HG03521 (cell line): ENCODE measurements around the gene ITGAE.

Experiments
- ATAC-seq: cut with Tn5 transposase; IDR thresholded peaks from one replicate; pipeline ENCODE4 v1.9.1; 2021; ENCODE audit warnings: mild to moderate bottlenecking, moderate library complexity; ENCODE audit not compliant: unreplicated experiment

ITGAE gene

DNA sequence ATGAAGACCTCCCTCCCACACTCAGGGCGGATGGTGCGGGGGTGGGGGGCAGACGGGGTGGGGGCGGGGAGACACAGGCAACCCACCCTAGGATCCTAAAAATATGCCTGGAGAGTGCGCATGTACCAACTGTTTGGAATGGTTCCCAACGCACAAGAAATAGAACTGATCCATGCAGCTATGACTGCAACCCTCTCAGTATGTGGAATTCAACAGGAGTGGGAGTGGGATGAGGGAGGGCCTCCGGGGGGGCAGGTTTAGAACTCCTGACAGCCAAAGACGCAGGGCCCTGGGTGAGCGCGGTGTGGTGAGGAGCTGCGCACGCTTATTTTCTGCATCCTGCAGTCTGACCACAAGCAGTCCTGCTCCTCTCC, 103.9 kb downstream of the ITGAE start:
- no peak for ATAC-seq

DNA sequence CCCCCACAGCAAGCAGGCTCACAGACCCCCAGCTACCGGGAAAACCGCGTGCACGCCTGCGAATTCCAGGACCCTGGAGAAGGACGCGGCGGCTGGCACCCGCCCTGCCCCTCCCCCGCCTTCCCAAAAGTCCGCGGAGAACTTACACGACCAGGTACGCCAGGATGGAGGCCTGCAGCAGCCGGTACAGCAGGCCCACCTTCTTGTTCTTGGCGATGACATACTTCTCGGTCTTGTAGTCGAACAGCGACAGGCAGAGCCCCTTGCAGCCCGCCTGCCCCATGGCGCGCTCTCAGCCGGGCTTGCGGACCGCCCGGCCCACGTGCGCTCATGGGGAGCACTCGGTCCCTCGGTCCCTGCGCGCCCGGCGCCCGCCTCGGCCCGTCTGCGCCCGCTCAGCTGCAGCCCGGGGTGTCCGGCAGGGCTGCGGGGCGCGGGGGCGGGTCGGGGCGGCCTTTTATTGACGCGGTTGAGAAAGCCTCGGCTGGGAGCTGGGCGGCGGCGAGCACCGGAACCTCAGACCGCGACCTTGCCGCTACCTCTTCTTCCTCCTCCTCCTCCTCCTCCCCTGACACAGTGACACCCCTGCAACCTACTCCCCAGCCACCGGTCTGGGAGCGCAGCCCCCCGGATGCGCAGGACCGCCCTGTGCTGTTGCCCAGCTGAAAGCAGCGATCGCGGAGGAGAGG, 105.1 kb downstream of the ITGAE start, which contains the start of gene P2RX5:
TSS of gene P2RX5 (minus strand) at position 433 of the 689 bp plus-strand sequence. CDS start at position 283, 150 bp downstream.
- no peak for ATAC-seq

DNA sequence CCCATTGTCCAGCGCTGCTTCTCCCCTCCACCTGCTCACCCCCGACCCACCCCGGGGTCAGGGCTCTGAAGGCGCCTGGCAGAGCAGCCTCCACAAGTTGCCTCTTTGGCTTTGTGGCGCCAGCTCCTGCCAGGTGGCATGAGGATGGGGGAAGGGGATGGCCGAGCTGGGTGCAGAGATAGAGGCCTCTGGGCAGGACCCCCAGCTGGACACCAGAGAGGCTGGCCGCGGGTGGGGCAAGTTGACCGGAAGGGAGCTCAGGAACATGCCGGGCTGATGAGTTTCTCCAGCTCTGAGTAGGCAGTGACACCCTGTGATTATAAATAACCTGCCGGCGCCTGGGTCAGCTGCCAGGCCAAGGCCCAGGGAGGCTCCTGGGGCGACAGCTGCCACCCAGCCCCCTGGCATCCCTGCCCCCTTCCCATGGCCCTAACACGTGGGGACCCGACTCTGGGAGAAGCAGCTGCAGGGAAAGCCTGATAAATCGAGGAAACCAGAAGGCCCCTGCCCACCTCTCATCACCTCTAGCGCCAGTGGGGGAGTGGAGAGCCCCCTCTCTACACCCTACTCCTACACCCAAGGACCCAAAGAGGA, 105.8 kb downstream of the ITGAE start:
- no peak for ATAC-seq

DNA sequence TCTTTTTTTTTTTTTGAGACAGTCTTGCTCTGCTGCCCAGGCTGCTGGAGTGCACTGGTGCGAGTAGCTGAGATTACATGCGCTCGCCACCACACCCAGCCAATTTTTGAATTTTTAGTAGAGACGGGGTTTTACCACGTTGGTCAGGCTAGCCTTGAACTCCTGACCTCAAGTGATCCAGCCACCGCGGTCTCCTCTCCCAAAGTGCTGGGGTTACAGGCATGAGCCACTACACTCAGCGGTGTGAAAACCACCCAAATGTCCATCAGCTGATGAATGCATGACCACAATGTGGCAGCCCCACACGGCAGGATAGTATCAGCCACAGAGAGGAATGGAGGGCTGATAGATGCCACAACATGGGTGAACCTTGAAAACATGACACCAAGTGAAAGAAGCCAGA, 107.2 kb downstream of the ITGAE start:
- no peak for ATAC-seq

DNA sequence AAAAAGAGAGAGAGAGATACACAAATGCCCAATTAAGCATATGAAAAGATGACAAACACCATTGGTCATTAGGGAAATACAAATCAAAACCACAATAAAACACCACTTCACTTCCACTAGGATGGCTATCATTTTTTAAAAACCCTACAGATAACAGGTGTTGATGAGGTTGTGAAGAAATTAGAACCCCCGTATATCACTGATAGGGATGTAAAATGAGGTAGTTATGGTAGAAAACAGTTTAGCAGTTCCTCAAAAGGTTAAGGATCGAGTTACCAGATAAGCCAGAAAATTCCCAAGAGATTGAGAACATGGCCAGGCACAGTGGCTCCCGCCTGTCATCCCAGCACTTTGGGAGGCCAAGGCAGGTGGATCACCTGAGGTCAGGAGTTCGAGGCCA, 107.8 kb downstream of the ITGAE start:
- no peak for ATAC-seq

DNA sequence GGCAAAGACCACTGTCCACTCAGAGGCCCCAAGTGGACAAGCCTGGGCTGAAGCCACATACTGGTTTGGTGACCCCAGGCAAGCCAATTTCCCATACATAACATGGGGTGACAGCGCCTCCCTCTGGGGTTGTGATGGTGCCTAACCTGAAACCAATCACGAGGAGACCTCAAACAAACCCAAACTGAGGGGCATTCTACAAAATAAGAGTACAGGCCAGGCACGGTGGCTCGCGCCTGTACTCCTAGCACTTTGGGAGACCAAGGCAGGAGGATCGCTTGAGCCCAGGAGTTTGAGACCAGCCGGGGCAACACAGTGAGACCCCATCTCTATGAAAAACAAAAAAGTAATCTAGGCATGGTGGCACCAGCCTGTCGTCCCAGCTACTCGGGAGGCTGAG, 108.6 kb downstream of the ITGAE start:
- no peak for ATAC-seq

DNA sequence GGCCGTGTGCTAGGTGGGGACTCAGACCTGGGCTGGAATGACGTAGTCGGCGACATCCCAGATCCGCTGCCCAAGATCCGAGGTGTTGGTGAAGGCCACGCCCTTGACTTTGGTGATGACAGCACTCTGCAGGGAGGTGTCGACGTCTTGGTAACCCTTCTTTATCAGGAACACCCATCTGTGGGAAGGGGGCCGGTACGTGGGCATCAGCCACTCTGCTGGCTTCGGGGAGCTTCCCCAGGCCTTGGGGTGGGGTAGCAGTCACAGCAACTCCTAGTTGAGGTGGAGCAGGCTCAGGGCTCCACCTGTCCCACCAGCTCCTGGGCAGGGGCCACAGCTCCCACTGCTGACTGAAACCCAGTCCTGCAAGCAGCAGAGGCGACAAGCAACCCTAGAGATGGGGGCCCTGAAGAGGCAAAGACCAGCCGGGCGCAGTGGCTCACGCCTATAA, 109.3 kb downstream of the ITGAE start:
- ATAC-seq: no peak

DNA sequence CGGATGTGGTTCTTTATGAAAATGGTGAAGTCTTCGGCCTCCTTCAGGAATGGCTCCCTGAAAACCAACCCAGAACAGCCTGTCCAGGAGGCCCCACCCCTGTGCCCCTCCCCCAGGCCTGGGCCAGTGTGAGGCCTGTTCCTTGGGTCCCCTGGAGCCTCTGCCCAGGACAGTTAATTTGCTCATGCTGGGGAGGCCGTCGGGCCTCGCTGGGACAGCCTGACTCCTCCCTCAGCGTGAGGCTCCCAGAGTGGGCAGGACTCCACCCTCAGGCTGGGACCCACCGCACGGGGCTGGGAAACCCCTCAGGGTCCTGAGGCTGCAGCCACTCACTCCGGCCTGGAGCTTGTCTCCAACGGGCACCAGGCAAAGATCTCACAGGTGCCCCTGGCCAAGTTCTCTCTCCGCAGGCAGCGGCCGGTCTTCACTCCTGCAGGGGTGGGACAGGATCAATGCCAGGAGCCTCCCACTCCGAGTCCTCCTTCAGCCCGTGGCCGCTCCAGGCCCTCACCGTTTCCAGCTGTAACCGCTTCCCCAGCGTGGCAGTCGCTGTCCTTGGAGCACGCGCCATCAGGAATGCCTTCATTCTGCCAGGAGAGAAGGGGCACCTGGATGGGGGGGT, 110.8 kb downstream of the ITGAE start:
- ATAC-seq: no peak

DNA sequence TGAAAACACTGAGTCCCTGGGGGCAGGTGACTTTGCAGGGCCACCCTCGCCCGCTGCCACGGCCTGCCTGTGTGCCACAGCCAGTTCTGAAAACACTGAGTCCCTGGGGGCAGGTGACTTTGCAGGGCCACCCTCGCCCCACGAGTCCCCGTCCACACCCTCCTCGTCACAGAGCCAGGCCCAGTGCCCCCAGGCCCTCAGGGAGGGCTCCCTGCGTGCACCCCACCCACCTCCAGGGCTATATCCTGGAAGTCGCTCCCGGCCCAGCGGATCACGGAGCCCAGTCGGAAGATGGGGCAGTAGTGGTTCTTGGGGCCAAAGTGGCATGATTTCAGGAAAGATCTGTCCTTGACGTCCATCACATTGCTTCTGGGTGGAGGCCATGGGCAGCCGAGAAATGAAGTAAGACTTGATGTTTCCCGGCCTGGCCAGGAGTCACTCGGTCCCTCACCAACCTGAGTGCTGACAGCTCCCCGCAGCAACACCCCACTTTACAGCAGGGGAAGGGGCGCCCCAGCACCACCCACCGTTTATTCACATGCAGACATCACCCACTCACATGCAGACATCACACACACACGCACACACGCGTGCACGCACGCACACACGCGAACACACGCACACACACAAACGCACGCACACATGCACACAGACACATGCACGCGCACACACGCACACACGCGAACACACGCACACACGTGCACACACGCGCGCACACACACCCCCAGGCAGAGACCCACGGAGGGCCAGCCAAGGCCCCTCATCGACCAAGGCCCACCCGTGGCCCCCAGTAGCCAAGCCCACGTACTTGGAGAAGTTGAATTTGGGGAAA, 111.5 kb downstream of the ITGAE start:
- no peak for ATAC-seq

DNA sequence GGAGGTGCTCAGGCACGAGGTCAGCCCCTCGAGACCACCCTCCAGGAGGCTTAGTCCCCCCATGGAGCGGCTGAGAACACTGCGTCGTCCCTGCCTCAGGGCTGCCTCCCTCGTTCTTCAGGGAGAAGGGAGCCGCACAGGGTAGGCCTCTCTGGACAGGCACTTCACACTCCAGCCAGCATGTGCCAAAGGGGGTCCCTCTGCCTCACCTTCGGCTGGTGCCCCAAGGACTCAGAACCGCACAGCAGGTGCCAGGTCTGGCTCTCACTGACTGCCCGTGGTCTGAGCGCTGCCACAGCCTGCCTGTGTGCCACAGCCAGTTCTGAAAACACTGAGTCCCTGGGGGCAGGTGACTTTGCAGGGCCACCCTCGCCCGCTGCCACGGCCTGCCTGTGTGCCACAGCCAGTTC, 112.1 kb downstream of the ITGAE start:
- no peak for ATAC-seq

DNA sequence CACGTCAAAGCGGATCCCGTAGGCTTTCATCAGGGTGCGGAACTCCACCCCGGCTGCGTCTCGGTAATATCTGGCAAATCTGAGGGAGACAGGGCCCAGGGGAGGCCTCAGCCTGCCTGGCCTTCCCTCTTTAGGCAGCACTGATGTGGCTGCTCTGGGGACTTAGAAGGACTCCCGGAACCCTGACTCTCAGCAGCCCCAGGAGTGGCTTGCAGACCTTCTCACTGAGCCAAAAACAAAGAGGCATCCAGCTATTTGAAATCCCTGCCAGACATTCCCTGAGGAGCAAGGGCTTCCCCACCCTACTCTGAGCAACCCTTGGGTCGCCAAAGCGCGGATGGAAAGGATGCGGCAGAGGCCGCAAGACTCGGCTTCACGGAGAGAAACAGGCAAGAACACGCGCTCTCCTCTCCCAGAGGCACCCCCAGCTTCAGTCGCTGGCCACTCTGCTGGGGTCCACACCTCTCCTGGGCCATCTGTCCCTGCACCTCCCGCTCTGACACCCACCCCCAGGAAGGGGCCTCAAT, 112.9 kb downstream of the ITGAE start:
- no peak for ATAC-seq

DNA sequence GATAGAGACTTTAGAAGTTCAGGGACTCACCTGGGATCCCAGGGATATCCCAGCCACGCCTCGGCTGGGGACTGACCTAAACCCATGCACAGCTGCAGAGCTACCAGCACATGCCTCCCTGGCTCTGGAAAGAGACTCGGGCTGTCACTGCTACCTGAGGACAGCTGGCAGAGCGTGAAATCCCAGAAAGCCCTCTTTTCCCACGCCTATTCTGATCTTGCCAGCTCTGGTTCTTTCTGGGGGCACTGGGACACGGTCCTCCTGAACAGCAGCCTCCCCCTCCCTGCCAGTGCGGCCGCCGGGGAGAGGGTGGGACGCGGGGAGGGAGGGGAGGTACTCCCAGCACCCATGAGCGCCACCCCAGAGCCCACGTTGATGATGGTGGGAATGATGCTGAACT, 115.8 kb downstream of the ITGAE start:
- ATAC-seq: no peak

DNA sequence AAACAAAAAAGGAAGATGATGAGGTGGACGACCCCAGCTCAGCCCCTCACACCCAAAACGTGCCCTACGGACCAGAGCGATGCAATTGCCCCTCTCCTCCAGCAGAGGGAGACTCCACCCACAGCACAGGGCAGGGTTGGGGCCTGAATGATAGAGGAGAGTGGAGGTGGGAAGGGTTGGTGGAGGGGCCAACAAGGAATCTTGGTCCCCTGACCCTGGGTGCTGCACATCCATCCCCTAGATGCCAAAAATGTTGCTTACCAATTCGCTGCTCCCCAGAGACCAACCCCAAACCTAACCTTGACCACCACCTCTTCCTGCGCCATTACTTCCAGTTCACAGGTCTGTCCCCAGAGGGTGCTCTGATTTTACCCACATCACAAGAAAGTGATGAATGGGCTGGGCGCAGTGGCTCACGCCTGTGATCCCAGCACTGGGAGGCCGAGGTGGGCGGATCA, 117.9 kb downstream of the ITGAE start:
- ATAC-seq: peak; percentile 50

DNA sequence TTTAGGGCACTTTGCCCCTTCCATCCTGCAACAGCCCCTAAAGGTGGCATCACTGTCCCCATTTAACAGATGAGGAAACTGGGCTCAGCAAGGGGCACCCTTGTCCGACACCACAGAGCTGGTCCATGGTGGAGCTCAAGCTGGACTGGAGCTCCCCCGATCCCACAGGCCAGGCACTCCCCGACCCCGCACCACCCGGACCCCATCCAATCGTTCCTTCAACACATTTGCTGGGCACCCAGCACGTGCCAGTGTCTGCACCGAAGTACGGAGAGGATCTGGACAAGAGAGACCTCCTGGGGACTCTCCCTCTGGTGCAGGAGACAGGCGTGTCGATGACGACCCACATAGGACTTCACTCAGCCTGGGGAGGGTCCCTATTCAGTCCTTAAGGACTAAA, 119.0 kb downstream of the ITGAE start:
- no peak for ATAC-seq

DNA sequence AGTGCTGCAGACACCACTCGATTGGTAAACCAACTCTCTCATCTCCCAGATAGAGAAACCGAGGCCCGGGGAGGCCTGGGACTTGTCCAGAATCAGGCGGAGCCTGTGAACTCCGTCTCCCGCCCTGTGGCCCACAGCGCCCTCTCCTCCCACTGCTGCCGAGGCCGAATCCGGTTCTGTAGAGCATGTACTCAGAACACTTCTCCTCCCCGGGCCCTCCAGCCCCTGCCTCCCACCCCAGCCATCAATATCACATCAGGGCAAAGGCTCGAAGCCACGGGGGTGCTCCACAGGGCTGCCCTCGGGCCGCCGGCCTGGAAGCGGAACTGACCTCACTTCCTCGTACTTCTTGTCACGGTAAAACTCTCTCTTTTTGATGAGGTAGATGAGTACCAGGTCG, 119.4 kb downstream of the ITGAE start:
- ATAC-seq: no peak

DNA sequence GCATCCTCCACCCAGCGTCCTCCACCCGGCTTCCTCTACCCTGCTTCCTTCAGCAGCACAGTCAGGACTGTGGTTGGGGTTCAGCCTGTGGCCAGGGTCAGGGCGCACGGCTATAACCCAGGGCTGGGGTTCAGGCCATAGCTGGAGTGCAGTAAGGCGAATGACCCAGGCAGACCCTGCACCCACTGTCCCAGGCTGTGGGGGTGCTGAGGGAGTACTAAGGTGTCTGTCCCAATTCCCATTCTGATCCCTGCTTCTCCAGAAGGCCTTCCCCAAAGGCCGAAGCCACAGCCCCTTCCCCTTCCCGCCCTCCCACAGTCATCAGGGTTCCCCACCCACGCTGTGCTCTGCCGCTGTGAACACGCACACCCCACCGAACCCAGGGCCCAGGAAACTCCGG, 119.9 kb downstream of the ITGAE start:
- ATAC-seq: no peak

DNA sequence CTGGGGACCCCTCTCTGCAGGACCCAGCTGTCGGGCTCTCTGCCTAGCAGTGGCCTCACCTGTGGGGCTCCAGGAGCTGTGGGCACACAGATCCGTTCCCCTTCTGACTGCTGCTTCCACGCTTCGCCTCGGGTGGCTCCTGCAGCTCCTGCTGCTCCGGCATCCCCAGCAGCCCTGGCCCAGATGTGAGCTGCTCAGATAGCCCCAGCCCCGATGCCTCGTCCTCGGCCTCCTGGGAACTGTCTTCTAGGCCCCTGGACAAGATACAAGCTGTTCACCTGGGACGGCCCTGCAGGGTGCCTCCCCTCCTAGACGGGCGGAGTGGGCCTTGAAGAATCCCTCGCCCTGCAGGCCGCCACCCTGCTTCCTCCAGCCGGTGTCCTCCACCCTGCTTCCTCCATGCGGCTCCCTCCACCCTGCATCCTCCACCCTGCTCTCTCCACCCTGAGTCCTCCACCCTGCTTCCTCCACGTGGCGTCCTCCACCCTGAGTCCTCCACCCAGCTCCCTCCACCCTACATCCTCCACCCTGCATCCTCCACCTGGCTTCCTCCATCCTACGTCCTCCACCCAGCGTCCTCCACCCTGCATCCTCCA, 121.4 kb downstream of the ITGAE start:
- ATAC-seq: no peak

DNA sequence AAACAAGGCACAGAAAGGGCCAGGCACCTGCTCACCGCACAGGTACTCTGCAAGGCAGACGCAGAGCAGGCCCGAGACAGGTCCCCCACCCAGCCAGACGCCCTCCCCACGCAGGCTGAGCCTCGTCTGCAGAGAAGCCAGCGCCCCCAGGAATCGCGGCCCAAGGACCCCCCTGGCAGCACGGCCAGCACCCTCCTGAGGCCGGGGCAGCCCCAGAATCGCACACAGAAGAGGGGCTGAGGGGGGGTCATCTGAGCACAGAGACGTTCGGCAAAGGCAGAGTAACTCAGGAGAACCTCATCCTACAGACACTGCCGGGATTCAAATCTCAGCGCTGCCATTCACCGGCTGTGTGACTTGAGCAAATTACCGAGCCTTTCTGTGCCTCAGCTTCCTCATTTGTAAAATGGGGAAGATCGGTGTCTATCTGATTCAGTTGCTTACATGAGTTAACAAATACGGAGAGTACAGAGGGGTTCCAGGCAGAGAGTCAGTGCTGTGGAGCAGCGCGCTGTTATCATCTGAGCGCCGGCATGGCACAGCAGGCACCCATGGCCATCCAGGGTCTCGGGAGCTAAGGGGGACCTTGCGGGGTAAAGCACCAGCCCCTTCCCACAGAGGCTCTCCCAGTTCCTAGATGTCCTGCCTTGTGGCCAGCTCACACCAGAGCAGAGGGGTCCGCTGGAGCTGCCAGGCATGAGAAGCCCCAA, 122.0 kb downstream of the ITGAE start:
- no peak for ATAC-seq

DNA sequence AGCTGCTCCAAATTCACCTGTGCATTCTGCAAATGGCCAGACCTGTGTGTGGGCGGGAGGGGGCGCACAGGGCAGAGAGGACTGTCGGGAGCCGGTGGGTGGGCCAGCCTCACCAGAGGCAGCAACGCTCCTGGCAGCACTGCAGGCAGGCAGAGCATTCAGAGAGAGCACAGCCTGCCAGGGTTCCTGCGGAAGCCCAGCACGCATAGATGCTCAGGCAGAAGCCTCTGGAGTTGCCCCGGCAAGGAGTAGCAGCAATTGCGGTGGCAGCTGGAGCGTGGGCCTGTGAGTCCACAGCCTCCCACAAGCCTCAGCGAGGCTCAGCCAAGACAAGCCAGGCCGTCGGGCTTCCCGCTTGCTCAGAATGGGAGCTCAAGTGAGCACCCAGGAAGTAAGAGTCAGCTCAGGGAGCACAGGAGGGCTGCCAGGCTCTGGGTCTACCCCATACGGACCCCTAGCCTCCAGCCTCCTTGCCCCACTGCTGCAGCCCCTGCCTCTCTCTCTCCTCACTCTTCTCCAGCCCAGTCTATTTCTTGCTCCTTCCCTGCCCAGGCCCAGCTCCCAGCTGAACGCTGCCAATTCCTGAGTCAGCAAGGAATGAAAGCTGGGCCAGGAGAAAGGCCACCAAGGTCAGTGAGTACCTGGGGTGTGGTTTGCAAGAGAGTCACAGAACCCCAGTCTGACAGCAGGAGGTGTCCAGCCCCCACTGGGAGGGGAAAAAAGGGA, 122.7 kb downstream of the ITGAE start:
- ATAC-seq: no peak
